ENCODE measurements around the gene SLC35A3.

DNA sequence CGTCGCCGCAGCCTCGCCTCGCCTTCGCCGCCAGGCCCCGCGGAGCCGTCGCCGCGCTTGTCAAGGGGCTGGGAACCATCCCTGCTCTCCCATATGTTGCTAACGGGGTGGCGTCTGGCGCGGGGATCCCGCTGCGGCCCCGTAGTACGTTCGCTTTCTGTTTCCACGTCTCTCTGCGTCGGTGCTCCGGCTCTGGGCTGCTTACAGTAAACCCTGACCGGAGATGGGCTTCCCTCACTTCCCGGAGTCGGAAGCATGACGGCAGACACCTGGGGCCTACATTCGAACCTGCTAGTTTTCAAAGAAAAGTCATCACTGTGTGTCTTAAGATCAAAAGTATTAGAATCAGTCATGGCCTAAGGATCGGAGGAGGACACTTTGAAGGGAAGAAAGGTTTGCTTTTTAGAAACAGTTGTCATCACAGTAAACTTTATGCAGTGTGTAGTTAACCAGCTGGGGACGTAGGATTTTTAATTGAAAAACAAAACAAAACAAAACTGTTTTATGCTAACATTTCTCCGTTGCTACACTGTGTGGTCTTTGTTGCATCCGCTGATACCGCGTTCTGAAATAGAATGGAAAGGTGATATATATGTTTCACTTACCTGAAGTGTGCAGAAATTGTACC is 69.0 kb downstream of the SLC35A3 start:
- TF ChIP-seq POLR2A (IDR thresholded peaks at IDR 0.05) (peak in 1 of 3 donors; percentile 53), POLR2AphosphoS5 (IDR thresholded peaks at IDR 0.05) (peak; percentile 66 to 89 (median 88))
- TF ChIP-seq, protein P1, sequence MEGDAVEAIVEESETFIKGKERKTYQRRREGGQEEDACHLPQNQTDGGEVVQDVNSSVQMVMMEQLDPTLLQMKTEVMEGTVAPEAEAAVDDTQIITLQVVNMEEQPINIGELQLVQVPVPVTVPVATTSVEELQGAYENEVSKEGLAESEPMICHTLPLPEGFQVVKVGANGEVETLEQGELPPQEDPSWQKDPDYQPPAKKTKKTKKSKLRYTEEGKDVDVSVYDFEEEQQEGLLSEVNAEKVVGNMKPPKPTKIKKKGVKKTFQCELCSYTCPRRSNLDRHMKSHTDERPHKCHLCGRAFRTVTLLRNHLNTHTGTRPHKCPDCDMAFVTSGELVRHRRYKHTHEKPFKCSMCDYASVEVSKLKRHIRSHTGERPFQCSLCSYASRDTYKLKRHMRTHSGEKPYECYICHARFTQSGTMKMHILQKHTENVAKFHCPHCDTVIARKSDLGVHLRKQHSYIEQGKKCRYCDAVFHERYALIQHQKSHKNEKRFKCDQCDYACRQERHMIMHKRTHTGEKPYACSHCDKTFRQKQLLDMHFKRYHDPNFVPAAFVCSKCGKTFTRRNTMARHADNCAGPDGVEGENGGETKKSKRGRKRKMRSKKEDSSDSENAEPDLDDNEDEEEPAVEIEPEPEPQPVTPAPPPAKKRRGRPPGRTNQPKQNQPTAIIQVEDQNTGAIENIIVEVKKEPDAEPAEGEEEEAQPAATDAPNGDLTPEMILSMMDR (IDR thresholded peaks at IDR 0.05 in 8 of 11, conservative IDR thresholded peaks at IDR 0.05 in 3 of 11): no peak
